ENCODE data around the gene PRKCE.

- TF ChIP-seq CTCF (IDR thresholded peaks at IDR 0.05), result no peak
- TF ChIP-seq EZH2 (IDR thresholded peaks at IDR 0.05; ENCODE audit: borderline replicate concordance, insufficient read depth, low read depth, low read length, poor library complexity, severe bottlenecking), result no peak
These were observed 471.5 kb downstream of the PRKCE start for GRCh38 chr2:46123013-46123412.
